H9 (cell line): Measurements from ENCODE around the gene NHLH1. TPM values are rescaled to one million over a fixed set of nuclear protein-coding genes. Genes with fewer than 3 reads are reported as not detected.

Experiments used
- DNase-seq: peaks from one replicate; pipeline ENCODE4 v3.0.0-alpha.2; 2017
- H2AFZ ChIP-seq: one replicate; pipeline ENCODE4 v1.6.1; 2013; ENCODE audit warnings: mild to moderate bottlenecking, low read length, control low read depth, moderate library complexity
- H2AK5ac ChIP-seq: 2 replicates; pipeline ENCODE4 v1.6.1; 2013; ENCODE audit warnings: low read length, control low read depth, mixed read lengths; ENCODE audit not compliant: insufficient read length
- H2BK120ac ChIP-seq: one replicate; pipeline ENCODE4 v1.6.1; 2013; ENCODE audit warnings: low read depth, mild to moderate bottlenecking, low read length, control low read depth, inconsistent platforms; ENCODE audit not compliant: poor library complexity, severe bottlenecking
- H2BK12ac ChIP-seq: 2 replicates; pipeline ENCODE4 v1.6.1; 2013; ENCODE audit warnings: low read length, control low read depth, mixed read lengths, low read depth; ENCODE audit not compliant: insufficient read length
- H2BK15ac ChIP-seq: 2 replicates; pipeline ENCODE4 v1.6.1; 2013; ENCODE audit warnings: low read depth, low read length, control low read depth
- H2BK20ac ChIP-seq: one replicate; pipeline ENCODE4 v1.6.1; 2013; ENCODE audit warnings: low read depth, mild to moderate bottlenecking, low read length, control low read depth, inconsistent platforms; ENCODE audit not compliant: poor library complexity, severe bottlenecking
- H2BK5ac ChIP-seq: 2 replicates; pipeline ENCODE4 v1.6.1; 2013; ENCODE audit warnings: low read length, control low read depth, mixed read lengths; ENCODE audit not compliant: insufficient read length
- H3K14ac ChIP-seq: 2 replicates; pipeline ENCODE4 v1.6.1; 2013; ENCODE audit warnings: low read length, control low read depth; ENCODE audit not compliant: insufficient read depth
- H3K18ac ChIP-seq: 2 replicates; pipeline ENCODE4 v1.6.1; 2013; ENCODE audit warnings: low read depth, mild to moderate bottlenecking, mixed read lengths, low read length, control low read depth; ENCODE audit not compliant: insufficient read length
- H3K23ac ChIP-seq: 2 replicates; pipeline ENCODE4 v1.6.1; 2013; ENCODE audit warnings: low read length, control low read depth, mixed read lengths, low read depth; ENCODE audit not compliant: insufficient read length
- H3K23me2 ChIP-seq: 2 replicates; pipeline ENCODE4 v1.6.1; 2013; ENCODE audit warnings: low read depth, mild to moderate bottlenecking, mixed read lengths, low read length, control low read depth; ENCODE audit not compliant: insufficient read length, poor library complexity, severe bottlenecking
- H3K27ac ChIP-seq: 2 replicates; pipeline ENCODE4 v1.5.1; 2013; ENCODE audit warnings: low read length, control low read depth, mixed read lengths, low read depth; ENCODE audit not compliant: insufficient read length
- H3K27me3 ChIP-seq: 2 replicates; pipeline ENCODE4 v1.6.1; 2013; ENCODE audit warnings: low read length, control low read depth, inconsistent platforms; ENCODE audit not compliant: insufficient read depth
- H3K4ac ChIP-seq: 2 replicates; pipeline ENCODE4 v1.6.1; 2013; ENCODE audit warnings: low read depth, mild to moderate bottlenecking, control low read depth, inconsistent platforms, low read length, moderate library complexity
- H3K4me1 ChIP-seq: 2 replicates; pipeline ENCODE4 v1.6.1; 2013; ENCODE audit warnings: low read length, control low read depth, inconsistent platforms; ENCODE audit not compliant: insufficient read depth
- H3K4me2 ChIP-seq: 2 replicates; pipeline ENCODE4 v1.6.1; 2013; ENCODE audit warnings: low read length, control low read depth, mixed read lengths; ENCODE audit not compliant: insufficient read length, insufficient read depth
- H3K56ac ChIP-seq: 2 replicates; pipeline ENCODE4 v1.6.1; 2013; ENCODE audit warnings: low read depth, mild to moderate bottlenecking, mixed read lengths, low read length, control low read depth; ENCODE audit not compliant: insufficient read length
- H3K79me1 ChIP-seq: 2 replicates; pipeline ENCODE4 v1.6.1; 2013; ENCODE audit warnings: low read depth, mild to moderate bottlenecking, moderate library complexity, low read length, control low read depth, inconsistent platforms; ENCODE audit not compliant: insufficient read depth, poor library complexity, severe bottlenecking
- H3K79me2 ChIP-seq: 2 replicates; pipeline ENCODE4 v1.6.1; 2013; ENCODE audit warnings: low read length, control low read depth, inconsistent platforms; ENCODE audit not compliant: insufficient read depth
- H3K9ac ChIP-seq: 2 replicates; pipeline ENCODE4 v1.6.1; 2013; ENCODE audit warnings: low read length, control low read depth, mixed read lengths; ENCODE audit not compliant: insufficient read length; ENCODE audit errors: extremely low read depth
- H3K9me3 ChIP-seq: one replicate; pipeline ENCODE4 v1.6.1; 2013; ENCODE audit warnings: low read depth, low read length, inconsistent platforms; ENCODE audit not compliant: control insufficient read depth
- H3T11ph ChIP-seq: one replicate; pipeline ENCODE4 v1.6.1; 2013; ENCODE audit warnings: mild to moderate bottlenecking, low read length, control low read depth, inconsistent platforms
- H4K20me1 ChIP-seq: one replicate; pipeline ENCODE4 v1.6.1; 2013; ENCODE audit not compliant: control insufficient read depth, insufficient read length, insufficient read depth
- H4K5ac ChIP-seq: 2 replicates; pipeline ENCODE4 v1.6.1; 2013; ENCODE audit warnings: low read depth, mild to moderate bottlenecking, mixed read lengths, low read length, control low read depth; ENCODE audit not compliant: insufficient read length
- H4K8ac ChIP-seq: replicated peaks from 2 replicates; pipeline ENCODE4 v1.6.1; 2013; ENCODE audit warnings: low read length, control low read depth, mixed read lengths, low read depth; ENCODE audit not compliant: insufficient read length
- H4K91ac ChIP-seq: 2 replicates; pipeline ENCODE4 v1.6.1; 2013; ENCODE audit warnings: low read depth, mild to moderate bottlenecking, moderate library complexity, mixed read lengths, low read length, control low read depth; ENCODE audit not compliant: insufficient read length
- H3K27ac Mint-ChIP-seq, 3 experiments: 2 replicates in 2 of 3; 3 replicates in 1 of 3; pipeline ENCODE4 v1.8.0; 2020 to 2021; ENCODE audit warnings: mixed read lengths in 3 of 3, mild to moderate bottlenecking in 1 of 3, moderate library complexity in 1 of 3
- H3K27me3 Mint-ChIP-seq: 2 replicates; pipeline ENCODE4 v1.8.0; 2021; ENCODE audit warnings: low read depth, mild to moderate bottlenecking, moderate library complexity, mixed read lengths
- H3K36me3 Mint-ChIP-seq, 3 experiments: 2 replicates in 2 of 3; 3 replicates in 1 of 3; pipeline ENCODE4 v1.8.0; 2020 to 2021; ENCODE audit warnings: low read depth in 3 of 3, mixed read lengths in 3 of 3; ENCODE audit not compliant: insufficient read depth in 1 of 3
- H3K4me1 Mint-ChIP-seq, 2 experiments: 2 replicates each; pipeline ENCODE4 v1.8.0; 2020; ENCODE audit warnings: mixed read lengths in 2 of 2
- H3K4me3 Mint-ChIP-seq, 2 experiments: 2 replicates in 1 of 2; 3 replicates in 1 of 2; pipeline ENCODE4 v1.8.0; 2020 to 2021; ENCODE audit warnings: mild to moderate bottlenecking in 2 of 2, mixed read lengths in 2 of 2, moderate library complexity in 1 of 2
- H3K9me3 Mint-ChIP-seq, 2 experiments: 2 replicates in 1 of 2; 3 replicates in 1 of 2; pipeline ENCODE4 v1.8.0; 2020; ENCODE audit warnings: mild to moderate bottlenecking in 2 of 2, mixed read lengths in 2 of 2, moderate library complexity in 1 of 2
- WGBS: extraction: QIAGEN DNeasy Blood & Tissue Kit; methylation state at CpG from one replicate; pipeline ENCODE4 v1.1.7; 2013; ENCODE audit warnings: missing lambda C conversion rate, low lambda C conversion rate, mixed read lengths; ENCODE audit not compliant: insufficient read length; ENCODE audit errors: extremely low coverage; 5-methylcytosine and 5-hydroxymethylcytosine counted together
- total RNA-seq: library from RNA; stranded (reverse); gene quantifications from 2 replicates; pipeline ENCODE4 v1.2.1, GENCODE V29; 2021
- TF ChIP-seq, protein P1 (sequence below): fragments of 200-600 bp; sonication (generic); conservative IDR thresholded peaks from 3 replicates; pipeline ENCODE4 v1.8.0; 2021; ENCODE audit warnings: antibody characterized with exemption, mild to moderate bottlenecking

Gene NHLH1
- total RNA-seq, 1 experiment from 2014 or later = 1.5 TPM

DNA sequence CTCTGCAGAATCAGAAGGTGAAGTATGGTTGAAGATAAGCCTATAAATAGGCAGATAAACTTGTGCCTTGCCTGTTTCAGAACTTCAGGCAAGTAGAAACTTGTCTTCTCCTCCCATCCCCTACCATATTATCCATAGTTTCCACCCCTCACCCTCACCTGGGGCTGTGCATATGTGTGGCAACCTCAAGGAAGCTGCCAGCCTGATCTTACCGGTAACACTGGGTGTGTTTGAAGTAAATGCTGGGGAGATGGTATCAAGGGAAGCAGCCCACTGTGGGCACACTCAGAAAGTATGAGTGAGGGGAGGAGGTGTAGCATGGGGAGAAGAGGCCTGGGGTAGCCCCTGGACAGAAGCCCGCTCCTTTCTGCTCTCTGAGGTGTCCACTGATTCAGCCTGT lies 48.0 kb downstream of the NHLH1 start:
- no peaks in the 10 kb centered on the region for H3K9me3 ChIP-seq
- no peak overlapping the region for H2BK12ac ChIP-seq
- H4K8ac ChIP-seq = no peak overlapping the region
- no peak overlapping the region for H2AFZ ChIP-seq
- TF ChIP-seq, protein P1, sequence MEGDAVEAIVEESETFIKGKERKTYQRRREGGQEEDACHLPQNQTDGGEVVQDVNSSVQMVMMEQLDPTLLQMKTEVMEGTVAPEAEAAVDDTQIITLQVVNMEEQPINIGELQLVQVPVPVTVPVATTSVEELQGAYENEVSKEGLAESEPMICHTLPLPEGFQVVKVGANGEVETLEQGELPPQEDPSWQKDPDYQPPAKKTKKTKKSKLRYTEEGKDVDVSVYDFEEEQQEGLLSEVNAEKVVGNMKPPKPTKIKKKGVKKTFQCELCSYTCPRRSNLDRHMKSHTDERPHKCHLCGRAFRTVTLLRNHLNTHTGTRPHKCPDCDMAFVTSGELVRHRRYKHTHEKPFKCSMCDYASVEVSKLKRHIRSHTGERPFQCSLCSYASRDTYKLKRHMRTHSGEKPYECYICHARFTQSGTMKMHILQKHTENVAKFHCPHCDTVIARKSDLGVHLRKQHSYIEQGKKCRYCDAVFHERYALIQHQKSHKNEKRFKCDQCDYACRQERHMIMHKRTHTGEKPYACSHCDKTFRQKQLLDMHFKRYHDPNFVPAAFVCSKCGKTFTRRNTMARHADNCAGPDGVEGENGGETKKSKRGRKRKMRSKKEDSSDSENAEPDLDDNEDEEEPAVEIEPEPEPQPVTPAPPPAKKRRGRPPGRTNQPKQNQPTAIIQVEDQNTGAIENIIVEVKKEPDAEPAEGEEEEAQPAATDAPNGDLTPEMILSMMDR = no peak
- H3K9ac ChIP-seq = no peak overlapping the region
- H3K79me2 ChIP-seq = peaks cover 3% of the 10 kb centered on the region; the same call in 1 of the 2 replicates
- no peak overlapping the region for H3K27ac ChIP-seq
- H3K4ac ChIP-seq = no peak overlapping the region
- H2BK5ac ChIP-seq = no peak overlapping the region
- no peaks in the 10 kb centered on the region for H3K9me3 Mint-ChIP-seq
- H3K56ac ChIP-seq = no peak overlapping the region
- H3K4me3 Mint-ChIP-seq = no peak overlapping the region
- no peak overlapping the region for H2BK15ac ChIP-seq
- DNase-seq = no peak
- H2BK120ac ChIP-seq = no peak overlapping the region
- H3K14ac ChIP-seq = no peak overlapping the region
- peaks cover 6% of the 10 kb centered on the region for H3K4me1 ChIP-seq
- peaks cover 5% of the 10 kb centered on the region for H4K20me1 ChIP-seq
- peak overlapping the region in 2 of 3 experiments; percentile 10 to 59; a peak in 3 of 7 replicates for H3K27ac Mint-ChIP-seq
- no peak overlapping the region for H4K91ac ChIP-seq
- peaks cover 17 to 42% (median 30%) of the 10 kb centered on the region in 3 experiments; a peak in 6 of 7 replicates for H3K36me3 Mint-ChIP-seq
- H2AK5ac ChIP-seq = no peak overlapping the region
- no peaks in the 10 kb centered on the region for H3K27me3 Mint-ChIP-seq
- H3K18ac ChIP-seq = no peak overlapping the region
- H3K27me3 ChIP-seq = no peaks in the 10 kb centered on the region
- no peaks in the 10 kb centered on the region for H3K23me2 ChIP-seq
- H3K79me1 ChIP-seq = peaks cover 3% of the 10 kb centered on the region
- no peak overlapping the region for H3K23ac ChIP-seq
- H3K4me2 ChIP-seq = no peak overlapping the region
- H3K4me1 Mint-ChIP-seq = peaks cover 32 to 36% of the 10 kb centered on the region in 2 experiments
- no peak overlapping the region for H4K5ac ChIP-seq
- no peak overlapping the region for H3T11ph ChIP-seq
- H2BK20ac ChIP-seq = no peak overlapping the region
- no CpG with 5 or more reads among the region's 2 CpGs for WGBS
